LNCaP clone FGC (cell line): ENCODE measurements around the gene MED1.

Source experiments
- DNase-seq: peaks from one replicate; pipeline ENCODE4 v3.0.0-alpha.2; 2011; ENCODE audit warnings: low read depth
- H3K4me3 ChIP-seq: 2 replicates; pipeline ENCODE4 v1.5.1; 2011; ENCODE audit warnings: mild to moderate bottlenecking, low read depth, low read length, control low read depth
- CTCF ChIP-seq: IDR thresholded peaks from 2 replicates; pipeline ENCODE4 v1.5.1; 2012; ENCODE audit warnings: mild to moderate bottlenecking; ENCODE audit not compliant: control insufficient read depth, insufficient read depth; ENCODE audit errors: extremely low read depth

Gene MED1

DNA sequence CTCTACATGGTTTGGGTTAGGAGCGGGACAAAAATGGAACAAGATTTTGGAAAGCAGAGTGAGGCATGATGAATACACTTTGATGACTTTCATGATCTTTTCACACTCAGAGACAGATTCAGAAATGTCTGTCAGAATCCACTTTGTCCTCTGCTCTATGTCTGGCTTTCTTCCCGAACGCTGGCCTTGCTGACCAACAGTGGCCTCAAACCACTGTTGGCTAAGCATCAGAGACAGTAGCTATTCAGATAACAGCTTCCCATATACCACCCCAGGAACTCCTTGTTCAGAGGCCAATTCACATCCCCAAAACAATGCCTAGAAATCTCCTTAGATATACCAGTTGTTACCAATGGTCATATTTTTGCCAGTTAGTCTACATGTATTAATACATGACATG lies 90.5 kb downstream of the MED1 start:
- no peak for DNase-seq
- H3K4me3 ChIP-seq = no peak overlapping the region
- no peak for TF ChIP-seq CTCF

DNA sequence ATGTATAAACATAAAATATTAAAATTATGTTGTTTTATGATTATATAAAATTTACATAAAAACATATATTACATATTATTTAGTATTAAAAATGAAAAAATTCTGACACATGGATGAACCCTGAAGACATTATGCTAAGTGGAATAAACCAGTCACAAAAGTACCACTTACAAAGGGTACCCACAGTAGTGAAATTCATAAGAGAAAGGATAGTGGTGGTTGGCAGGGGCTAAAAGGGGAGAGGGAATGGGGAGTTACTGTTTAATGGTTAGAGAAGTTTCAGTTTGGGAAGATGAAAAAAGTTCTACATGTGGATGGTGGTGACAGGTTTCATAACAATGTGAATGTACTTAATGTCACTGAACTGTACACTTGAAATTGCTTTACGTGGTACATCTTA lies 91.1 kb downstream of the MED1 start:
- no peak for TF ChIP-seq CTCF

DNA sequence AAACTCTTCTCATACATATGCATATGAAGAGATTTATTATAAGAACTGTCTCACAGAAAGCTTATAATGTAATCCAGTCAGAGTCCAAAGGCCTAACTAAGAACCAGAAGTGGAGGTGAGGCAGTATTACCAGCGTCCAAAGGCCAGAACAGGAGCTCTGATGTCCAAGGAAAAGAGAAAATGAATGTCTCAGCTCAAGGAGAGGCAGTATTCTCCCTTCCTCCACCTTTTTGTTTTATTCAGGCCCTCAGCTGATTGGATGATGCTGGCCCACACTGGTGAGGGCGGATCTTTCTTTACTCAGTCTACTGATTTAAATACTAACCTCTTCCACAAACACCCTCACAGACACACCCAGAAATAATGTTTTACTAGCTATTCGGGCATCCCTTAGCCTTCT lies 93.1 kb downstream of the MED1 start:
- no peak for TF ChIP-seq CTCF
- DNase-seq = no peak
- no peak overlapping the region for H3K4me3 ChIP-seq

More for the DNA sequence above, 91.1 kb downstream of the MED1 start:
- no peak overlapping the region for H3K4me3 ChIP-seq
- DNase-seq = no peak

DNA sequence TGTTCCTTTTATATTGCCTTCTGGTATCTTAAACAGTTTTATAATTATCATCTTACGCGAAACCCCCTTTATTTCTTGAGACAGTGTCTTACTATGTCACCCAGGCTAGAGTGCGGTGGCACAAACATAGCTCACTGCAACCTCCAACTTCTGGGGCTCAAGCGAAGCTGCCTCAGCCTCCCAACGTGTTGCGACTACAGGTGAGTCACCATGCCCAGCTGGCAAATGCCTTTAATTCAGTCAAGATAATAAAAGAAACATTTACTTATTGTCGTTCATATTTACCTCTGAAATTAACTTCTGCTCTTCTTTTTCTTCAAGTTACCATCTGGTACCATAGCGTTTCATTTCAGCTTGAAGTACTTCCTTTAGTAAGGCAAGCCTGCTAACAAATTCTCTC lies 93.6 kb downstream of the MED1 start:
- H3K4me3 ChIP-seq = no peak overlapping the region
- TF ChIP-seq CTCF = no peak
- DNase-seq = no peak
